GM19397 (cell line): ENCODE results near the gene TNIP1.

ENCODE experiments used
- ATAC-seq: cut with Tn5 transposase; IDR thresholded peaks from one replicate; pipeline ENCODE4 v1.9.1; 2021; ENCODE audit warnings: mild to moderate bottlenecking, moderate library complexity; ENCODE audit not compliant: unreplicated experiment

TNIP1 gene

DNA sequence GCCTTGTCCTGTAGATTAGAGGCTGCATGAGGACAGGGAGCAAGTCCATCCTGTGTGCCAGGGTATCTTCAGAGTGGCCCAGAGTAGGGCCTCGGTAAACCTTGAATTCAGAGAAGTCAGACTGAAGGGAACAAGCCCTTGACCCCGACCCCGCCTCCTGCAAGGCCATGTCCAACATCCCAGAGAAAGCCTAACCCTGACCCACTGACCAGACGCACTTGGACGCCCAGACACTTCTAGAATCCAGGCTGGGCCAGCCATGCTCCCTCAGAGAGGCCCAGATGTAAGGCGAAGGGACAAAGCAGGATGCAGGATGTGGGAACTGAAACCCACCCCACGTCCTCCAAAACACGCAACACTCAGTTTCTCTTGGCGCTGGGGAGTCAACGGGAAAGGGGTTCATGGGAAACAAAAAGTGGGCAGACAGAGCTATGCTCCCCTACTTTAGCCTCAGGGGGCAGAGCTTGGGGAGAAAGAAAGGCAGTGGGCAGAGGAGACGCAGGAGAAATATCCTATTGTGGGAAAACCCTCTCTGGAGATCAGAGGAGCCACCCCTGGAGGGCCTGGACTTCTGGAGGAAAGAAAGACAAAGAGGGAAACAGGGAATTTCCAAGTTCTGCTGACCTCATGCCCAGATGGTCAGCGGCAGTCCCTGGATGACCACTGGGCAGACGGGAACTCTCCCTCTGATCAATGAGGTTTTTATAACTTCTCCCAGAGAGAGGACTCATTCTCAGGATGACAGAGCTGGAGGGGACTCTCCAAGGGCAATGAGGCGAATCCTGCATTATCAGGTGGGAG lies 13.0 kb downstream of the TNIP1 start:
- no peak for ATAC-seq

DNA sequence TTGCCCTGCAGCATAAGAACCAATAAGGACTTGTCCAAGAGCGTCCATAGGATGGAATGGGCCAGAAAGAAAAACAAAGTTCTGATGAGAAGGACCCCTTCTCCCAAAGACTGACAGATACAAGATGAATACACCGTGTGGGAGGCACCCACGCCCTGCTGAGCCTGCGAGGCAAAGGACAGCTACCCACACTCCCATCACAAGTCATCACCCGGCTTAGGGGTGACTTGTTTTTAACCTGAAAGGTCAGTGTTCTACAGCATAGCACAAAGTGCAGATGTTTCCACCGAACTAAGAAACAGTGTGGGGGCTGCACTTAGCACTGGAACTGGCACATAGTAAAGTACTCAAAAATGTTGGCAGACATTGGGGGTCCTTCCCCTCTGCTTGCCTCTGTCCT lies 13.9 kb downstream of the TNIP1 start:
- ATAC-seq = no peak

DNA sequence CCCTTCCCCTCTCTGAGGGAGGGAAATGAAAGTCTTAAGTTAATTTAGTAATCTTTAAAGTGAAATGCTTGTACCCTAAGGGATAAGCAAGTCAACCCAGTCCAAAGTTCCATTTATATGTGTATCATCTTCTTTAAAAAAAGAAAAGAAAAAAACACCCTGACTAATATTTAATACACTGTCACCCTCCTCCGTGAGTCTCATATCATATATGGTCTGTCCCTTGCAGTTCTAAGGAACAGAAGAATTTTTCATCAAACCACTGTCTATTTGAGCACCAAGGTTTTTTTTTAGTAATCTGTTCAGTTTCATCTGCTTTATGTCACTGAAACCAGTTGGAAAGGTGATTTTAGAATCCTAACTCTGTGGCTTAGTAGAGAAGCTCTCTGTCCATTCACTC lies 15.2 kb downstream of the TNIP1 start:
- no peak for ATAC-seq

DNA sequence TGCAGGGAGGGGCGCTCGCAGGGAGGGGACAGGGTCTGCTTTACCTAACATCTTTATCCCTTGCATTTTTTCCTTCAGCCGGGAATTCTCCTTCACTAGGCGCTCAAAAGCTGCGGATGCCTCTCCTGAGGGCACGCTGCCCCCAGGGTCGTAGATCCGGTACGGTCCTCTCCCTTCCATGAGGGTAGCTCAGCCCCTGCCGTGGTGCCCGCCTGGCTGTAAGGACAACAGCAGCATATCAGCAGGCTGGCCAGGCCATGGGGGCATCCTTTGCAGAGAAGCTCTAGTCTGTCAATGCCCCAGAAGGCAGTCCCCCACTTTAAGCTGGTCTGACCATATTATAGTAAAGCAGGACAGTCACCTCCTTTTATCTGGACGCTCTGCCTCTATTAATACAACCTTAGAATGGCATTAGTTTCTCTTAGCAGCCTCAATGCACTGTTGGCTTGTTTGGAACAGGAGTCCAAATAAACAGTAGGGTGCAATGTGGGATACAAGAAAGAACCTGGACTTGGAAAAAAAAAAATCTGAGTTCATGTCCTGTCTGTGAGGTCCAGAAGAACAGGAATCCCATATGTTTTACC lies 15.8 kb downstream of the TNIP1 start:
- no peak for ATAC-seq

DNA sequence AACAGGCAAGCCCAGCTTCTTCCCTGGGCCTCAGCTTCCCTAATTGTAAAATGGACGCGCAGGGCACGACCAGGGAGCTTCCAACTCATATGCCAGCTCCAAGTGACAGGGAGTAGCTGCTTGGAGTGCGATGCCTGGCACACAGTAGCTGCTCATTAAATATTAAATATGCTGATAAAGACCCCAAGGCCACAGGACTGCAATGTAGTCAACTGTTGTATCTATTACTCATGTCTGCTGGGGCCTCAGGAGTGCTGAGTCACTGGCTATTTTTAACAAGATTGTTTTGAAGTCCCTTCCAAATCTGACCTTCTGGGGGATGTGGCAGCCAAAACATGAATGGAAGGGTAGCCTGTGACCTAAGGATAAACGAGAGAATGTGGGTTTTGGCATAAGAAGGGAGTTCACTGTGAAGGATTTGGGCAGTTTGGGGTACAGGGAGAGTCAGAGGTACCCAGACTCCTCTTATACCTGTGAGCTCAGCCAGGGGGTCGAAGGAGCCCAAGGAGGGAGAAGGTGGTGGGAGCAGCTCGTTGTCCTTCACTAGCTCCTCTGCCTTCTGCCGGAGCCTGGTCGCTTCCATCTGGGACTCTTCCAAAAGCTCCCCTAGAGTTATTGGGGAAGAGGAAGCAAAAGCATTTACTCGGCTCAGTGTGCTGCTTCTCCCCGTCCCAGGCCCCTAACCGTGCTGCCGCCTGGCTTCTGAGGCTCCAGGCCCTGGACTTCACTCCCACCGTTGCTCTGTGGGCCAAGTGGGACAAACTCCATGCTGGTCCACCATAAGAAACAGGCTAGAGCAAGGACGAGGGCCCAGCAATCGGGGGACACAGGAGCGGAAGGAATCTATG lies 17.5 kb downstream of the TNIP1 start:
- ATAC-seq = no peak

DNA sequence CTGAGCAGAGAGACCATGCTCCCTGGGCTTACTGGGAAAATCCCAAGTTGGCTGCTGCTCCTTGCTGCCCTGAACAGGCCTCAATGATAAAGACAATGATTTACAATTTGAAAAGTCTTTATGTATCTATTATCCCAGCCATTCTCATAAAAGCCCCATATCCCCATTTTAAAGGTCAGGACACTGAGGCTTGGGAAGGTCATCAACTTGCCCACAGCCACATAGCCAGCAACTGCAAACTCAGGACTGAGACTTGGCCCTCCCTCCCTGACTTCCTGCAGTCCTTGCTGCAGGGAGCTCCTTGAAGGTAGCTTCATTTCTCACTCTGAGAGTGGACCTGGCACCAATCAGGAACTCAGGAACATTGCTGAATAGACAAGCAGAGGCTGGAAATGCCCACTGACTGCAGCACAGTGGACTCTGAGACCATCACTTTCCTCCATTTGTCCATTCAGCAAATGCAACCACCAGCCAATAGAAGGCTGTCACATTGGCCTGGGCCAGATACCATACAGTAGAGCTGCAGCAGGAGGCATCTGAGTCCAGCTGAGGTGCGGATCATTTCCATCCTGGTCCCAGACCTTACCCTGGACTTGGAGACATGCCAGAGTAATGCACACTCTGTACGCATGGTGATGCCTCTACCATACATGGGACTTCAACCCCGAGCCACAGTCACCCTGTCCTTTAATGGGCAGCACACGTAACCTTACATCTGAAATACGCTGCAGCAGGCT lies 18.3 kb downstream of the TNIP1 start:
- no peak for ATAC-seq

DNA sequence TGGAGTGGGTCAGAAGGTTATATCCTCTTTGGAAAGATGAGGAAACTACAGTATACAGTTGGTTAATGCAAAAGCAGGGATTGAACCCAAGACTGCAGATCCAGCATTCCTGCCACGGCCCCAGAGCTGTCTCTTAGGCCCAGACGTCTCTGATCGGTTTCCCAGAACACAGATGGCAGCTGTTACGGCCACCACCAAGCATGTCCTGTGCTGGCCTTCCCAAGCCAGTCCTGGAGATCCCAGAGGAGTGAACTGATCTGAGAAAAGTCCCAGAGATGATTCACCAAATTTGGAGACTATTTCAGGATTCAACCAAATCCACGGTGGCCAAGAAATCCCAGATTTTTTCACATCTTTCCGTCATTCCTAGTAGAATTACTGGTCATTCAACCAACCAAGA lies 20.1 kb downstream of the TNIP1 start:
- no peak for ATAC-seq

DNA sequence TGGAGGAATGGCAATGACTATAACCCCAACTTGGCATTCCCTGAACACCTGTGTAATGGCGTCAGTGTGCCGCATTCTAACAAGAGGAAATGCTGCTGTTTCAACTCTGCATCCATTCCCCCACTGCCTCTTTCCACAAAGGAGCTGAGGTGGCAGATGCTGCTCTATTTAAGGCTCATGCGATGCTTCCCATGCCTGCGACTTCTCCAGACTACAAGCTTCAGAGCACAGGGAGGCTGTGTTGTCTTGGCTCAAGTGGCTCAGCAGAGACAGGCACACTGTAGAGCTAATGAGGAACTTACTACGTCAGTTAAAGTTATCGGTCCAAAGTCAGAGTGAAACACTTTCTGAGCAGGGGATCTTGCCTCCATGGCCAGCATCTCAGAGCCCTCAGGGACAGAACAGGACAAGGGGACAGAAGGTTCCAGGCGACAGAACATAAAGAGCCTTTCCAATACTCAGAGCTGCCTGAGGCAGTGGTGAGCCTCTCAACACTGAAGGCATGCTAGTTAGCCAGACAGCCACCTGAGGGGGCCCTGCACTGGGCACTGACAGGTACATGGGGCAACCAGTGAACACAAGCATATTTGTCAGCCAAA lies 21.8 kb downstream of the TNIP1 start:
- no peak for ATAC-seq

DNA sequence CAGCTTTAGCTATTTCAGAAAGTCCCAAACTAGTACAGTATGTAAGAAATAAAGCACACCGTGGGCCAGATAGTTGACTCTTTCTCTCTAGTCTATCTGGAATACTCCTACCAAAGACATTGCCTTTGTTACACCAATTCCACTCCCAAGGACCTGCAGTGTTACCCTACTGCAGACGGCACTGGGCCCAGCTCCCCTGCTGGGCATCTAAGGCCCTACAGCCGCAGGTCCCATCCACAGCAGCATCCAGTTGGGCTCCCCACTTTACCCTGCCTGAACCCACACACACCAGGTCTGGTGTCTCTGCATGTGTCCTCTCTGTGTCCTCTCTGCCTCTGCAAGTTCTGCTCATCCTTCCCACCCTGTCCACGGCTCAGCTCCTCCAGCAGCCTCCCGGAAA lies 22.5 kb downstream of the TNIP1 start:
- no peak for ATAC-seq

DNA sequence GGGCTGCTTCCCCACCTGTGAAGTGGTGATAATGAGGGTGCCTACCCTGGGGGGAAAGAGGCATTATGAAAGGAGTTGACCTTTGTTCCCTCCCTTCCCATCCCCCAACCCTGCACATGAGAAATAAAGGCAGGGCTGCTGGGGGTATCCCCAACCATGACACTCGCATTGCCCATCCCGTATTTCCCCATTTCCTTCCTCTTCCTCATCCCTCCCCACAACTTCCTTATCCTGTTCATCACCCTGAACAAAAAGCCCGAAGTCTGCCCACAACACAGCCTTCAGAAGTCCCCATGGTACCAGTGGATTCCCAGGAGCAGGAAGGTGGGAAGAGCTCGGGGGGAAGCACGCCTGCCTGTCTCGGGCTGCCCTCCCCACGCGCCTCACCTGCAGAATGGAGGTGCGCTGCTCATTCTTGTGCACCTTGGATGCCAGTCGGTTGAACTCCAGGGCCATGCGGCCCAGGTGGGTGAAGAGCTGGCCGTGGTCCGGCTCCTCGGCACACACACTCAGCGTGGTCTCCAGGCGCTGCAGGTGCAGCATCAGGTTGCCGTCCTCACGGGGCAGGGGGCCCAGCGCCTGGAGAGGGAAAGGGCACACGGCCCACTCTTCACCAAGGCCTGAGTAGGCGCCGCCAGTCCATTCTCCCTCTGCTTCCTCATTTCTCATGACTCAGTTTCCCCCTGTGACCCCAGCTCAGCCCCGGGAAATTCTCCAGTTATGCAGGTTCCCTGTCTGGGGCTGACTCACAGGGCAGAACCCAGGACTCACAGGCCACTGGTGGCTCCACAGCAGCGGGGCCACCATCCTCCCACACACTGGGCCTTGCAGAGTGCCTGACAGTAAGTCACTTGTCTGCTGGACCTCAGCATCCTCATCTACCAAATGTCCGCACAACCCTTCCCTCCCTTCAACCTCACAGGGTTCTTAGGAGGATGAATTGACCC lies 24.2 kb downstream of the TNIP1 start:
- no peak for ATAC-seq

DNA sequence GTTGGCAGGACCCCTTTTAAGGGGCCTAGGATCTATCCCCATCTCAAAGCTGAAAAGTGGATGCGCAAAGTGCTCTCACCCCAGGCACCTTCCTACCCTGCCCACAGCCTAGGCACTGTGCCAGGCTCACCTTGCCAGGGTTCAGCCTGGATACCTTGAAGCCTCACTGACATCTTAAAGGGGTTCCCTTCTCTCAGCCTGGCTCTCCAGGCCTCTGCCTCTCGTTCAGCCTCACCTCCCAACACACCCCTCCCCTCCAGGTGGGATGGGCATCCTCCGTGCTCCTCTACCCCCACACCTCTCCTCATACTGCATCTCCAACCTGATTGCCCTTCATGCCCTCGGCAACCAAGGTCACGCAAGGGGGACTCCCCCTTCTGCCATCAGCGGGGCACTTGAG lies 25.5 kb downstream of the TNIP1 start:
- ATAC-seq = no peak

DNA sequence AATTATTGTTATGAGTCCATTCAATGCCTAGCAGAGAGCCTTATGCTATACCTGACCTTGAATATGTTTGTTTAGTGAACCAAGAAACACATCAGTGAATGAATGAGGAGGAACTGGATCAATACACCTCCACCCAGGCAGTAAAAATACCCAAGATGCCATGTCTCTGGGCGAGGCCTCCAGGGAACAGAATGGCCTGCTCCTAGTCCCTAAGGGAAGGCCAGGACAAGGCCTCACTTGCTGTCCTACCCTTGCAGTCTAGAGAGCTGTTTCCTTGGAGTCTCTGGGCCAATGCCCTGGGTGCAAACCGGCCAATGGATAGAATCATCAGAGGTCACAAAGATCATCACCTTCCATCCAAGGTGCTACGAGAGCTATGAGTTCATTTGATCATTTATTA lies 26.1 kb downstream of the TNIP1 start:
- no peak for ATAC-seq

DNA sequence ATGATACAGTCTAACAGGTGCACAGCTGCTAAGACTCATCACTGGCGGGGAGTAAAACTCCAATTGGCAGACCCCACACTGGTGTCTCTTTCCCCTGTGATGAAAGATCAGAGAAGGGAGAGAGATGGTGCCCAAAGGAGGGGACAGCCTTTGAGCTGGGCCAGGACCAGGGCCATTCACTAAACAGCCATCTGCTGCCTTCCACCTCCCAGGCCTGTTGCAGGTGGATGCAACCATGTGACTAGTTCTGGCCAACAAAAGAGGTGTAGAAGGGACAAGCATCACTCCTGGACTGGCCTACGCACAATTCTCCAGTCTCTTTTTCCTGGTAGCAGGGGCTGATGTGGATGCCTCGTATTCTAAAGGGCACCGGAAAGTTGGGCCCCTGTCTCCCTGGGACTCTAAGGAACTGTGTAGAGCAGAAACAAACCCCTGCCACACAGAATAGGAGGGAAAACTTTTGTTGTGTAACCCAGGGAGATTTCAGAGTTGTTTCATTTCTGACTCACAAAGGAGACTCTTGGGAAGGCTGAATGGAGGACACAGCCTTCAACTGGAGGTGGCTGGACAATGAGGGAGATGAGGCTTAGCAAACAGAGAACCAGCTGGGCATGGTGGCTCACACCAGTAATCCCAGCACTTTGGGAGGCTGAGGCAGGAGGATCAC lies 26.9 kb downstream of the TNIP1 start:
- ATAC-seq = no peak

DNA sequence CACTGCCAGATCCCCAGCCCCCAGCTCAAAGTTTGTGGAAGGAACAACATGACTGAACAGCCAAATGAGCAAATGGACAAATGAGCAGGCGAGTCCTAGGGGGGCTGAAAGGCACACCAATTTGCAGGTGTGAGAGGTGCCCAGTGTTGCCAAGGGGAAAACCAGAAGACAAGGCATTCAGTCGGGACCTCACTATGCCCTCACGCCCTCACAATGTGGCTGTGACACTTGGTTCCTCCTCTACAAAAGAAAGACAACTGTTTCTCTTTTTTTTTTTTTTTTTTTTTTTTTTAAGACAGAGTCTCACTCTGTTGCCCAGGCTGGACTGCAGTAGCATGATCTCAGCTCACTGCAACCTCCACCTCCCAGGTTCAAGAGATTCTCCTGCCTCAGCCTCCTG lies 28.0 kb downstream of the TNIP1 start:
- ATAC-seq = no peak

DNA sequence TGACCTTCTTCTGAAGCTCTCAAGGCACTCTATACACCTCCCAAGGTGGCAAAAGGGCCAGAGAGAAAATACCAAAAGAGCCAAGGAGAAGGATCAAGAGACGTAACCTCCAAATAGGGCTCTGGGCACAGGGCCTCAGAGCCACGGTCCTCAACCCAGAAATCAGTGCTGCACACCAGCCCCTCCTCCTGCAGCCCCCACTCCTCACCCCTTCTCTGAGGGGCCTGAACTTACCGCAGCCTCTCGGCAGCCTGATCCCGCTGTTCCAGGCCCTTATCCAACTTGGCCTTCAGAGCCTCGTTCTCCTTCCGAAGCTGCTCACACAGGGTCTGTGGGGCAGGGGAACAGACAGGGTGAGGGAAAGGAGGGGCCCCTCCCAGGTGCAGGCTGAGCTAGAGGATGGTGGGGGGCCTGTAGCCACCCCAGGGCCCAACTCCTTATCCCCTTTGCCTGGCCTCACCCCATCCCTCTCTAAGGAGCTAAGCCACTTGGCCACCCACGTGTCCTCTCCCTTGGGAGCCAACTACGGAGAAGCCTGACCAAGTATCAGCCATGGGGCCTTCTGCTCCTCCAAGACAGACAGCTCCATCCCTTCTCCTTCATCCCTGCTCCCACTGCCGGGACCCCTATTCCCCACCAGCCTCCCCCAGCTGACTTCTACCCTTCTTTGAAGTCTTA lies 28.8 kb downstream of the TNIP1 start:
- ATAC-seq = no peak

DNA sequence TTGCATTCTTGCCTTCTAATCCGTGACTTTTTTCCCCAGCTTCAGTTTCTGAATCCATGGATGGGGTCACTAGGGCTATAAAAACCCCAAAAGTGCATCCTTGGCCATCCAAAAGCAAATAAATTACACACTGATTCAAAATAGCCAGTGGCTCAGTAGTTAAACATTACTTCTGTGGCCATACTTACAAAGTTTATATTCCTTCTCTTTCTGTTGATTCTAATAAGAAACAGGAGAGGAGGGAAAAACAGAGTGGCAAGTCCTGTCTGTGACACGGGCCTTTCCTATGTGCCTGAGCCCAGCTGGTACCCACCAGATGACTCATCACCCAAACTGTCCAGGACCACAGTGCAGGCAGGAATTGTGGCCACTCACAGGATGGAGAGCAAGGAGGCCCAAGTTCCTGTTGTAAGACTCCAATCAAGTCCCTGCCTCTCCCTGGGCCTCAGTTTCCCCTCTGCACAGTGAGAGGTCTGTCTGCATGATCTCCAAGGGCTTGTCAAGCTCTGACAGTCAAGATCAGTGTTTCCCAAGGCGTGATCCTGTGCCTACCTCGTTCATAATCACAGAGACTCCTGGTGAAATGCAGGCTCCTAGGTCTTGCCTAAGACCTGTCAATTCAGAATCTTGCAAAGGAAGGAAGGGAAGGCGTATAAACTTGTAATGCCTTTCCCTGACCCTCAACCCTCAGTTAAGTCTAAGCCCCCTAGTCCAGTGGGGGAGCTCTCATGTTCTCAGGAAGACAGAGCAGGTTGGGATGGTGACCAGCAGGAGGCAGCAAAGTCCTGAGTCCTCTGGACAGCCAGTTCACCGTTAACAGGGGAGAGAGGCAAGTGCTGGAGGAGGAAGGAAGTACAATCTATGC lies 29.5 kb downstream of the TNIP1 start:
- peak; percentile 54 for ATAC-seq

DNA sequence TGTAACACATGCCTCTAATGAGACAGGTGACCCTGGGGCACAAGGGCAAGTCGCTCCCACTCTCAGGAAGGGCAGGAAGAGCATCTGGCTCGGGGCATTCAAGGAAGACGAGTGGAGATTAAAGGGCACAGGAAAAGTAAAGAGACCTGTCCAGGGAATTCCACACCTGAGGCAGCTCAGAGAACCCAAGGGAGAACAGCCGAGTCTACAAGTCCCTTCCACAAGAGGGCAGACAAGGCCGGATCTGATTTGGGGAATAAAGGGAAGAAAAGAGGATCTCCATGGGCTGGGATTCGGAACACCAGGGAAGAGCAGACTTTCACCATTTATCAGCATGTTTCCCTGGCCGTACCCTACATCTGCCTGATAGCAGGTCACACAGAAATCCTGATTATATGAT lies 32.3 kb downstream of the TNIP1 start:
- no peak for ATAC-seq
